Mesendoderm (in vitro differentiated cells): ENCODE data around the gene KCNJ10.

Source experiments
- DNase-seq: peaks from one replicate; pipeline ENCODE4 v3.0.0; 2013
- H2AK5ac ChIP-seq: 2 replicates; pipeline ENCODE4 v1.6.1; 2013; ENCODE audit warnings: low read length, inconsistent platforms
- H2BK120ac ChIP-seq: 2 replicates; pipeline ENCODE4 v1.6.1; 2013; ENCODE audit warnings: low read depth, mild to moderate bottlenecking, low read length, moderate library complexity, mixed read lengths
- H2BK15ac ChIP-seq: replicated peaks from 2 replicates; pipeline ENCODE4 v1.6.1; 2013; ENCODE audit warnings: low read depth, mild to moderate bottlenecking, moderate library complexity
- H2BK5ac ChIP-seq: 2 replicates; pipeline ENCODE4 v1.6.1; 2013; ENCODE audit warnings: low read length, inconsistent platforms
- H3K18ac ChIP-seq: 2 replicates; pipeline ENCODE4 v1.6.1; 2013; ENCODE audit warnings: mild to moderate bottlenecking, low read length, mixed read lengths
- H3K23ac ChIP-seq: one replicate; pipeline ENCODE4 v1.6.1; 2013; ENCODE audit warnings: low read length
- H3K27ac ChIP-seq: 2 replicates; pipeline ENCODE4 v1.5.1; 2013; ENCODE audit warnings: low read depth, mild to moderate bottlenecking, inconsistent platforms, low read length, moderate library complexity
- H3K27me3 ChIP-seq: 2 replicates; pipeline ENCODE4 v1.6.1; 2013; ENCODE audit warnings: low read length, control low read depth, mild to moderate bottlenecking, inconsistent platforms; ENCODE audit not compliant: insufficient read depth, poor library complexity
- H3K36me3 ChIP-seq: 2 replicates; pipeline ENCODE4 v1.6.1; 2013; ENCODE audit warnings: low read length, inconsistent platforms; ENCODE audit not compliant: control insufficient read depth, insufficient read depth
- H3K4ac ChIP-seq: one replicate; pipeline ENCODE4 v1.6.1; 2013; ENCODE audit warnings: low read depth, mild to moderate bottlenecking, low read length, moderate library complexity
- H3K4me1 ChIP-seq: 2 replicates; pipeline ENCODE4 v1.6.1; 2013; ENCODE audit warnings: low read depth, low read length, inconsistent platforms; ENCODE audit not compliant: control insufficient read depth
- H3K4me2 ChIP-seq: 2 replicates; pipeline ENCODE4 v1.6.1; 2013; ENCODE audit warnings: low read length
- H3K4me3 ChIP-seq: 2 replicates; pipeline ENCODE4 v1.5.1; 2013; ENCODE audit warnings: mild to moderate bottlenecking, low read length
- H3K56ac ChIP-seq: one replicate; pipeline ENCODE4 v1.6.1; 2013; ENCODE audit warnings: low read length
- H3K79me1 ChIP-seq: 2 replicates; pipeline ENCODE4 v1.6.1; 2013; ENCODE audit warnings: low read length, inconsistent platforms
- H3K79me2 ChIP-seq: 2 replicates; pipeline ENCODE4 v1.6.1; 2013; ENCODE audit warnings: mild to moderate bottlenecking, low read length; ENCODE audit not compliant: control insufficient read depth, insufficient read depth
- H3K9ac ChIP-seq: 2 replicates; pipeline ENCODE4 v1.6.1; 2013; ENCODE audit warnings: low read length, inconsistent platforms
- H4K5ac ChIP-seq: one replicate; pipeline ENCODE4 v1.6.1; 2013; ENCODE audit warnings: low read length
- H4K8ac ChIP-seq: one replicate; pipeline ENCODE4 v1.6.1; 2013; ENCODE audit warnings: low read depth, mild to moderate bottlenecking, control low read depth, low read length, moderate library complexity
- WGBS: extraction: QIAGEN DNeasy Blood & Tissue Kit; methylation state at CpG from one replicate; pipeline ENCODE4 v1.1.7; 2013; ENCODE audit warnings: low lambda C conversion rate, missing lambda C conversion rate; ENCODE audit not compliant: insufficient coverage; ENCODE audit errors: extremely low coverage; 5-methylcytosine and 5-hydroxymethylcytosine counted together

KCNJ10 gene

DNA sequence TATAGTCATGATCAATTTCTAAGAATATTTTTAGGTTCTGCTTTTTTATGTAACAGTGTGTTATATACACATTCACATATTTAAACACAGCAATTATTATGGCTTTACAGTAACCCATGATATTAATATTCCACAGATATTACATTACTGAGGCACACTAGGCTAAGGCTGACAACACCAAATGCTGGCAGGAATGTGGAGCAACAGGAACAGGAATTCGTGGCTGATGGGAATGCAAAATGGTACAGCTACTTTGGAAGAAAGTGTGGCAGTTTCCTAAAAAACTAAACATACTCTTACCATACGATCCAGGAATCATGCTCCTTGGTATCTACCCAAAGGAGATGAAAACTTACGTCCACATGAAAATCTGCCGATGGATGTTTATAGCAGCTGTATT, 9.5 kb upstream of the KCNJ10 start:
- H3K79me2 ChIP-seq: no peaks in the 10 kb centered on the region
- no peak overlapping the region for H3K23ac ChIP-seq
- H3K18ac ChIP-seq: no peak overlapping the region
- no peak overlapping the region for H2AK5ac ChIP-seq
- H3K9ac ChIP-seq: no peak overlapping the region
- no peak overlapping the region for H2BK5ac ChIP-seq
- no peak overlapping the region for H2BK15ac ChIP-seq
- no peak overlapping the region for H3K56ac ChIP-seq
- WGBS: no CpG with 5 or more reads among the region's 4 CpGs
- H2BK120ac ChIP-seq: no peak overlapping the region
- no peaks in the 10 kb centered on the region for H3K36me3 ChIP-seq
- DNase-seq: no peak
- no peaks in the 10 kb centered on the region for H3K4me1 ChIP-seq
- H3K27ac ChIP-seq: no peak overlapping the region
- peaks cover 3% of the 10 kb centered on the region for H3K27me3 ChIP-seq
- H4K8ac ChIP-seq: no peak overlapping the region
- no peak overlapping the region for H4K5ac ChIP-seq
- H3K4ac ChIP-seq: no peak overlapping the region
- H3K79me1 ChIP-seq: no peaks in the 10 kb centered on the region
- H3K4me3 ChIP-seq: no peak overlapping the region
- H3K4me2 ChIP-seq: no peak overlapping the region

DNA sequence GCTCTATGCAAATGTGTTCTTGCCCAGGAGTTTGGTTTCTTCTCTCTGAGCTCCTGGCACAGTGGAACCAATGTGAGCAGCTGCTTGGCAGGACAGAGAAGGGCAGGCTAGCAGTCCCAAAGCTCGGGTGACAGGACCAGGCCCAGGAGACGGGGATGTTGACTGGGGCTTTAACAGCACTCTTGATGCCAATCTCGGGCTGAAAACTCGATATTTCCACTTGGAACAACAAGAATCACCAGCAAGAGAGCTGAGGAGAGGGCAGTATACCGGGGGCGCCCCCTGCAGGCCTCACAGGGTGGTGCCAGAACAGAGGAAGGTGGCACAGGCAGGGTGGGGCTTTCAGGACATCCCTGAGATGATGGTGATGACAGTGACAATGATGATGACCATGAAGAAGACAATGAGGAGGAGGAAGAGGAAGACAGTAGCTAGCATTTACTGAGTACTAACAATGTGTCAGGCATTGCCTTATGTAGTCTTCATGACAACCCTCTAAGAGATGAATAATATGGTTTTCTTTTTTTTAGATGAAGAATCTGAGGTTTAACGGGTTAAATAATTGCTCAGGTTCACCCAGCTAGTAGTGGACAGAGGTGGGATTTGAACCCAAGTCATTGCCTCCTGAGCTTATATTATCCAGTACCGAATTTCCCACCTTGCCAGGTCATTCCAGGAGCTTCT, 8.7 kb upstream of the KCNJ10 start:
- Histone ChIP-seq H4K5ac (no peak overlapping the region), H2BK5ac (no peak overlapping the region), H3K27me3 (peaks cover 3% of the 10 kb centered on the region), H3K4ac (no peak overlapping the region), H3K23ac (no peak overlapping the region), H3K9ac (no peak overlapping the region), H3K18ac (no peak overlapping the region), H3K27ac (no peak overlapping the region), H2AK5ac (no peak overlapping the region), H3K4me1 (no peaks in the 10 kb centered on the region), H4K8ac (no peak overlapping the region), H2BK120ac (no peak overlapping the region), H3K4me3 (no peak overlapping the region), H2BK15ac (no peak overlapping the region), H3K79me2 (no peaks in the 10 kb centered on the region), H3K4me2 (no peak overlapping the region), H3K79me1 (no peaks in the 10 kb centered on the region), H3K36me3 (no peaks in the 10 kb centered on the region), H3K56ac (no peak overlapping the region)
- peak; percentile 70 for DNase-seq
- no CpG with 5 or more reads among the region's 8 CpGs for WGBS

DNA sequence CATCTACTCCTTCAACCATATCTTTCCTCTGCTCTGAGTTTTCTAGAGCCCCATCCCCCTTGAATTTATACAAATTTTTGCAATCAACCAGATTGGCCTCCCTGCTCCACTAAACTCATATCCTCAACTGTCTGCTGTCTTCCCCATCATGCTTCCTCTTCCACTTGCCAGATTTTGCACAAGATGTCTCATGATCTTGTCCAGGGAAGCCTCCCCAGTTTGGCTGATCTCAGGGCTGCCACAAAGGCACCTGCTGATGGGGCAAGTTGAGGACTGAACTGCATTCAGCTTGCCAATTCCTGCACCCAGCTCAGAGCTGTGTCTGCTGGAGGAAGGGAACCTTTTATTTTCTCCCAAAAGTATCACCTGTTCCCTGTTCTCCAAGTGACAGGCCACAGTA, 7.5 kb upstream of the KCNJ10 start:
- no peaks in the 10 kb centered on the region for H3K79me2 ChIP-seq
- H3K56ac ChIP-seq: no peak overlapping the region
- H3K9ac ChIP-seq: no peak overlapping the region
- H3K23ac ChIP-seq: no peak overlapping the region
- H4K5ac ChIP-seq: no peak overlapping the region
- no peaks in the 10 kb centered on the region for H3K4me1 ChIP-seq
- H2BK5ac ChIP-seq: no peak overlapping the region
- no peaks in the 10 kb centered on the region for H3K79me1 ChIP-seq
- H3K27ac ChIP-seq: no peak overlapping the region
- no peak overlapping the region for H4K8ac ChIP-seq
- no peak overlapping the region for H3K4ac ChIP-seq
- no peak overlapping the region for H3K4me2 ChIP-seq
- no peak overlapping the region for H3K4me3 ChIP-seq
- DNase-seq: no peak
- no peaks in the 10 kb centered on the region for H3K36me3 ChIP-seq
- no peak overlapping the region for H2BK120ac ChIP-seq
- no peak overlapping the region for H3K18ac ChIP-seq
- no peak overlapping the region for H2AK5ac ChIP-seq
- no peak overlapping the region for H2BK15ac ChIP-seq
- H3K27me3 ChIP-seq: peaks cover 2% of the 10 kb centered on the region

DNA sequence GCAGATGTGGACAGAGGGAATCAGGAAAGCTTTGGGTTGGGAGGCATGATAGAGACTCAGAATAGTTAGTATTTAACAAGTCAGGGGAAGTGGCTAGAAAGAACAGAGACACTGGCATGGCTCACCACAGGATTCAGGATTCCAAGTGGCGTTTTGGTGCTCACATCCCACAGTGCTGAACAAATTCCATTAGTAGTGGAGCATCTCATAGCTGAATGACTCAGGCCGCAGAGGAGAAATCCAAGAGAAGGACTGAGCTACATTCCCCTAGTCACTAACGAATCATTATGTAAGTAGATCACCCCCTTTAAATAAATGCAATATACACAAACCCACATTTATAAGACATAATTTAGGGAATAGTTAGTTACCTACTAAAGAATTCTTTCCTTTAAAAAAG, 6.3 kb upstream of the KCNJ10 start:
- Histone ChIP-seq H3K4me3 (no peak overlapping the region), H4K8ac (no peak overlapping the region), H3K4me1 (no peaks in the 10 kb centered on the region), H3K9ac (no peak overlapping the region), H2BK15ac (no peak overlapping the region), H3K4me2 (no peak overlapping the region), H3K27ac (no peak overlapping the region), H3K79me2 (no peaks in the 10 kb centered on the region), H3K79me1 (no peaks in the 10 kb centered on the region), H2BK5ac (no peak overlapping the region), H3K27me3 (peaks cover 2% of the 10 kb centered on the region), H3K36me3 (no peaks in the 10 kb centered on the region), H3K23ac (no peak overlapping the region), H2AK5ac (no peak overlapping the region), H4K5ac (no peak overlapping the region), H2BK120ac (no peak overlapping the region), H3K4ac (no peak overlapping the region), H3K18ac (no peak overlapping the region), H3K56ac (no peak overlapping the region)
- no CpG with 5 or more reads among the region's 3 CpGs for WGBS
- no peak for DNase-seq

DNA sequence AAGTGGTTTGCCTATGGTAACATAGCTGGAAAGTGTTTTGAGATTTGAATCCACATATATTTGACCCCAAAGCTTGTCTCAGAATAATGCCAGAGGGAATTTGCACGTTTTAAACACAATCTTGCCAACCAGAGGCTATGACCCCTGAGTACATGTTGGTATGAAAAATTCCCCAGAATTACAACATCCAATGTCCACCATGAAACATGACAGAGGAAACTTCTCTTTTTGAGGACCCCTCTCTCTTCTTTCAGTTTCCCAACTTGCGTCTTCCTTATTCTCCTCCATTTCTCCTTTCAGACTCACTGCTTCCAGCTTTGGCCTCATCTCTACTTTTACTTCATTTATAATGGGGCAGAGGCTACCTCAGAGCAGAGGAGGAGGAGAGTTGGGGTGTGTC, 5.9 kb upstream of the KCNJ10 start:
- no peak overlapping the region for H2AK5ac ChIP-seq
- no peak overlapping the region for H3K4me3 ChIP-seq
- DNase-seq: no peak
- H4K8ac ChIP-seq: no peak overlapping the region
- peaks cover 1% of the 10 kb centered on the region for H3K27me3 ChIP-seq
- H3K4me1 ChIP-seq: no peaks in the 10 kb centered on the region
- no peak overlapping the region for H2BK120ac ChIP-seq
- H2BK5ac ChIP-seq: no peak overlapping the region
- H3K36me3 ChIP-seq: no peaks in the 10 kb centered on the region
- no peaks in the 10 kb centered on the region for H3K79me2 ChIP-seq
- H4K5ac ChIP-seq: no peak overlapping the region
- H3K9ac ChIP-seq: no peak overlapping the region
- no peaks in the 10 kb centered on the region for H3K79me1 ChIP-seq
- no peak overlapping the region for H3K27ac ChIP-seq
- no peak overlapping the region for H3K56ac ChIP-seq
- H3K4ac ChIP-seq: no peak overlapping the region
- no peak overlapping the region for H3K18ac ChIP-seq
- H2BK15ac ChIP-seq: no peak overlapping the region
- no peak overlapping the region for H3K23ac ChIP-seq
- WGBS: no CpG with 5 or more reads among the region's 2 CpGs
- H3K4me2 ChIP-seq: no peak overlapping the region

DNA sequence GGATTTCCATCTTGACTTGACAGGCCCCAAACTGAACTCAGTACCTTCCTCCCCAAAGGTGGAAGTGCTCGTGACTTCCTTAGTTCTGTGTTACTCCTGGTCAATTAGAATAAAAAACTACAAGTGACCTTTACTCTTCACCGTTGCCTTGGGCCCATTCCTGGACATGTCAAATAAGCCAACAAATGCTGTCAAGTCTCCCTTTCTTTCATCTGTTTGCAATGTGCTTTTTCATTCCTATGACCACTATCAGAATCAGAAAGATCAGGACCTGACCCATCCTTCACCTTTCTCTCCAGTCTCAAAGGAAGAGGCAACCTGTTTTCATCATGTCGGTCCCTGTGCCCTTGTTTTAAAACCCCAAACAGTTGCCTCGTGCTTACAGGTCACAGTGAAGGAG, 4.9 kb upstream of the KCNJ10 start:
- H3K4me3 ChIP-seq: no peak overlapping the region
- H3K9ac ChIP-seq: no peak overlapping the region
- H3K79me1 ChIP-seq: no peaks in the 10 kb centered on the region
- no peak overlapping the region for H3K4me2 ChIP-seq
- WGBS: no CpG with 5 or more reads among the region's 4 CpGs
- no peaks in the 10 kb centered on the region for H3K79me2 ChIP-seq
- no peaks in the 10 kb centered on the region for H3K27me3 ChIP-seq
- no peak overlapping the region for H3K18ac ChIP-seq
- no peak overlapping the region for H2AK5ac ChIP-seq
- no peak overlapping the region for H2BK5ac ChIP-seq
- H2BK120ac ChIP-seq: no peak overlapping the region
- no peak overlapping the region for H3K4ac ChIP-seq
- no peaks in the 10 kb centered on the region for H3K4me1 ChIP-seq
- DNase-seq: no peak
- no peaks in the 10 kb centered on the region for H3K36me3 ChIP-seq
- no peak overlapping the region for H3K23ac ChIP-seq
- no peak overlapping the region for H4K5ac ChIP-seq
- no peak overlapping the region for H4K8ac ChIP-seq
- H3K27ac ChIP-seq: no peak overlapping the region
- H2BK15ac ChIP-seq: no peak overlapping the region
- no peak overlapping the region for H3K56ac ChIP-seq
